Transverse colon (tissue), 4 donors: ENCODE measurements around the gene GRHL1. TPM values are rescaled to one million over a fixed set of nuclear protein-coding genes. Genes with fewer than 3 reads are reported as not detected.
A peak's percentile ranks its signal among the peaks of the same experiment; 100 is the strongest.

Experiments
- DNase-seq: peaks from one replicate; pipeline ENCODE4 v3.0.0-alpha.2; 2019
- H3K27ac ChIP-seq, 4 donors: fragments of 200-600 bp; sonication (generic); 2 replicates each; pipeline ENCODE4 v1.5.1; 2016 to 2018; ENCODE audit warnings: inconsistent platforms in 4 of 4
- H3K27me3 ChIP-seq: fragments of 200-600 bp; sonication (generic); 2 replicates; pipeline ENCODE4 v1.5.1; 2017; ENCODE audit warnings: inconsistent platforms
- H3K36me3 ChIP-seq, 4 donors: fragments of 200-600 bp; sonication (generic); 2 replicates each; pipeline ENCODE4 v1.5.1; 2017 to 2019; ENCODE audit warnings: inconsistent platforms in 4 of 4
- H3K4me1 ChIP-seq, 4 donors: fragments of 200-600 bp; sonication (generic); 2 replicates each; pipeline ENCODE4 v1.5.1; 2017 to 2020; ENCODE audit warnings: inconsistent platforms in 4 of 4
- H3K4me3 ChIP-seq, 4 donors: fragments of 200-600 bp; sonication (generic); 1 replicate in 1 of 4; 2 replicates in 3 of 4; pipeline versions ENCODE4 v1.5.1 to v1.6.1; 2017 to 2019; ENCODE audit warnings: inconsistent platforms in 4 of 4
- H3K9me3 ChIP-seq, 2 donors: fragments of 200-600 bp; sonication (generic); 2 replicates each; pipeline ENCODE4 v1.5.1; 2017 to 2019; ENCODE audit warnings: inconsistent platforms in 2 of 2
- EP300 ChIP-seq: sonication (generic); formaldehyde crosslinking; IDR thresholded peaks from one replicate; pipeline ENCODE4 v1.6.1; 2017; ENCODE audit warnings: antibody characterized with exemption, low read depth
- POLR2A ChIP-seq: fragments of 450-650 bp; IDR thresholded peaks from one replicate; pipeline ENCODE4 v1.6.1; 2016; ENCODE audit warnings: antibody characterized with exemption, mild to moderate bottlenecking, moderate library complexity
- POLR2AphosphoS5 ChIP-seq, 3 donors: sonication (generic); formaldehyde crosslinking; IDR thresholded peaks; one replicate each; pipeline ENCODE4 v1.6.1; 2016; ENCODE audit warnings: antibody characterized with exemption in 3 of 3
- WGBS, 2 donors: methylation state at CpG; one replicate each; pipeline ENCODE4 v1.1.5; 2018; ENCODE audit warnings: low coverage in 1 of 2; 5-methylcytosine and 5-hydroxymethylcytosine counted together
- in situ Hi-C, 4 donors: fragments of 200-750 bp; cut with MboI; loops; one replicate each; pipeline versions ENCODE4 v1.15.0 to v1.15.1; 2017; ENCODE audit warnings: low sequenced_read_pairs in 3 of 4, low pct_ligation_motif_present in 1 of 4, low pct_unique_long_range_greater_than_20kb in 1 of 4
- intact Hi-C: fragments of 100-400 bp; cut with DNase I; formaldehyde crosslinking; loops from one replicate; pipeline ENCODE4 v1.15.1; 2023; ENCODE audit warnings: low total_unique reads
- total RNA-seq, 4 donors: library from RNA; depleted of rRNA; stranded (reverse); fragments of >200 nt; gene quantifications; one replicate each; pipeline ENCODE4 v1.1.0, GENCODE V29; 2016
- TF ChIP-seq, protein P1 (sequence below), 5 experiments: fragments of 200-600 bp in 3 of 5; fragments of 450-650 bp in 2 of 5; sonication (generic) in 3 of 5; IDR thresholded peaks; 1 replicate in 2 of 5; 2 replicates in 3 of 5; pipeline ENCODE4 v1.5.1; 2016 to 2017; ENCODE audit warnings: antibody characterized with exemption in 5 of 5, inconsistent platforms in 3 of 5, mild to moderate bottlenecking in 2 of 5, moderate library complexity in 1 of 5

Gene GRHL1
- total RNA-seq, 4 donors from 2014 or later = 0.55 to 24.7 (median 1.3) TPM; not detected in 1

GRCh38 chr2:9985531-9986328 is 34.2 kb downstream of the GRHL1 start:
- TF ChIP-seq POLR2A = no peak
- TF ChIP-seq EP300 = no peak
- TF ChIP-seq, protein P1, sequence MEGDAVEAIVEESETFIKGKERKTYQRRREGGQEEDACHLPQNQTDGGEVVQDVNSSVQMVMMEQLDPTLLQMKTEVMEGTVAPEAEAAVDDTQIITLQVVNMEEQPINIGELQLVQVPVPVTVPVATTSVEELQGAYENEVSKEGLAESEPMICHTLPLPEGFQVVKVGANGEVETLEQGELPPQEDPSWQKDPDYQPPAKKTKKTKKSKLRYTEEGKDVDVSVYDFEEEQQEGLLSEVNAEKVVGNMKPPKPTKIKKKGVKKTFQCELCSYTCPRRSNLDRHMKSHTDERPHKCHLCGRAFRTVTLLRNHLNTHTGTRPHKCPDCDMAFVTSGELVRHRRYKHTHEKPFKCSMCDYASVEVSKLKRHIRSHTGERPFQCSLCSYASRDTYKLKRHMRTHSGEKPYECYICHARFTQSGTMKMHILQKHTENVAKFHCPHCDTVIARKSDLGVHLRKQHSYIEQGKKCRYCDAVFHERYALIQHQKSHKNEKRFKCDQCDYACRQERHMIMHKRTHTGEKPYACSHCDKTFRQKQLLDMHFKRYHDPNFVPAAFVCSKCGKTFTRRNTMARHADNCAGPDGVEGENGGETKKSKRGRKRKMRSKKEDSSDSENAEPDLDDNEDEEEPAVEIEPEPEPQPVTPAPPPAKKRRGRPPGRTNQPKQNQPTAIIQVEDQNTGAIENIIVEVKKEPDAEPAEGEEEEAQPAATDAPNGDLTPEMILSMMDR (IDR thresholded peaks at IDR 0.05) = no peak
- TF ChIP-seq POLR2AphosphoS5 (IDR thresholded peaks at IDR 0.05) = no peak
- H3K36me3 ChIP-seq = no peaks in the 10 kb centered on the region
- H3K27me3 ChIP-seq = no peaks in the 10 kb centered on the region
- in situ Hi-C loops (no loop called here), intact Hi-C loops (no loop called here)
- H3K27ac ChIP-seq = peak overlapping the region; percentile 47 to 70 (median 56)
- no peak for DNase-seq
- 88 to 95% methylated on average over 5 of the region's 5 CpGs for WGBS, 2 donors
- H3K4me1 ChIP-seq = peaks cover 9 to 20% (median 14%) of the 10 kb centered on the region in 4 donors
- no peak overlapping the region for H3K4me3 ChIP-seq
- H3K9me3 ChIP-seq = no peaks in the 10 kb centered on the region

DNA sequence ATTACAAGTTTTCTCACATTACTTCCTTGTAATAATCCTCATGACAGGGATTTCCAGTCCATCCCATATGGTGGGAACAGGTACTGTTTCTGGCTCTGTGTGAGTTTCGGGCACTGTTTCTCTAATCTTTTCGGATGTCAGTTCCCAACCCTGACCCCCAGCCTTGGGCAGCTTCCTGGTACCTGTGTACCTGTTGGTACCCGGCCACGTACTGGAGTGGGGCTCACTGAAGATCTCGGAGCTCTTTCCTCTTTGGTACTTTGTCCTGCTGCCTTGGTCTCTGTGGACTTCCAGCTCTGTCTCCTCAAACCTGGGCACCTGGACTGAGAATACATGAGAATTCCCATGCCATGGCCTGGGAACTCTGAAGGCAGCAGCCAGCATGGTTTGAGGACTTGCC is 36.8 kb downstream of the GRHL1 start:
- Histone ChIP-seq H3K27ac (no peak overlapping the region), H3K9me3 (no peaks in the 10 kb centered on the region), H3K27me3 (no peaks in the 10 kb centered on the region), H3K36me3 (no peaks in the 10 kb centered on the region), H3K4me1 (peaks cover 9 to 24% (median 12%) of the 10 kb centered on the region in 4 donors), H3K4me3 (no peak overlapping the region)
- TF ChIP-seq POLR2A (no peak), EP300 (no peak), POLR2AphosphoS5 (IDR thresholded peaks at IDR 0.05) (no peak)
- TF ChIP-seq, protein P1 (IDR thresholded peaks at IDR 0.05) = no peak
- in situ Hi-C loops (no loop called here), intact Hi-C loops (no loop called here)
- 96% methylated on average over 5 of the region's 5 CpGs; no CpG with 5 or more reads in 1 of the 2 donors for WGBS, 2 donors
- no peak for DNase-seq

DNA sequence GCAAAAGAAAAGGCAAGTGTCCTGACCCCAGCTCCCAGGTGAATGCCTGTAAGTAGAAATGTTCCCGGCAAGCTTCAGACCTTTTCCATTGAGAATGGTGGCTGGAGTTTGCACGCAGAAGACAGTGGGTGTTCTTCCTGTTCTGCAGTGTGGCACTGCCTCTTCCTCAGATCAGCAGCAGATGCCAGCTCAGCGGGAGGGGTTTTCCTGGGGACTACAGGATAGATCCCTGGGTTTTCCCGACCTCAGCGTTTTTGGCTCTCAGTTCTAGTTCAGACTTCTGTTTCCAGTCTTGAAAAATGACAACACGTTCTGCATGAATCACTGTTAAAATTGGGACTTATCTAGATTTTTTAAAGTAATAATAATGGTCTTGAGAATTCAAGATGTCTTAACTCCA is 39.2 kb downstream of the GRHL1 start:
- intact Hi-C loops (no loop called here), in situ Hi-C loops (no loop called here)
- 59 to 70% methylated on average over 6 of the region's 6 CpGs for WGBS, 2 donors
- H3K27me3 ChIP-seq = no peaks in the 10 kb centered on the region
- no peak for DNase-seq
- H3K4me3 ChIP-seq = no peak overlapping the region
- H3K9me3 ChIP-seq = no peaks in the 10 kb centered on the region
- no peaks in the 10 kb centered on the region for H3K36me3 ChIP-seq
- peak overlapping the region in 1 of 4 donors; percentile 35 for H3K27ac ChIP-seq
- H3K4me1 ChIP-seq = peaks cover 0 to 9% (median 0%) of the 10 kb centered on the region in 4 donors
- no peak for TF ChIP-seq POLR2AphosphoS5 (IDR thresholded peaks at IDR 0.05)
- TF ChIP-seq, protein P1 (IDR thresholded peaks at IDR 0.05) = no peak
- no peak for TF ChIP-seq POLR2A
- TF ChIP-seq EP300 = no peak

DNA sequence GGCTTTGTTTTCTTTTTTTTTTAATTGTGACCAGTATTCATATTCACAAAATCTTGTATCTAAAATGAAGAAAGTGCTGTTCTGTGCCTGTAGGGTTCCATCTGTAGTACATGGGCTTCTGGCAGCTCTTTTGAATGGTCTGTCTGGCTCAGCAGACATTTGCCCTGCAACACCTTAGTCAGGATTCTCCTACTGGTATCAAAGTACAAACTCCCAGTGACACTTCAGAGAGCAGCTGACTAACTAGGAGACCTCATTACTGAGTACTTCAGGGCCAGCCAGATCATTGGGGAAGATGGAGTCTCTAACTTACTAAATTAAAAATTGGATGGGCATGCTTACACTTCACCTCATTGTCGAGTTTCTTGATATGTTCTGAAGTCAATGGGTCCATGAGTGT is 39.7 kb downstream of the GRHL1 start:
- no peaks in the 10 kb centered on the region for H3K27me3 ChIP-seq
- H3K4me3 ChIP-seq = no peak overlapping the region
- no peaks in the 10 kb centered on the region for H3K9me3 ChIP-seq
- TF ChIP-seq POLR2AphosphoS5 (IDR thresholded peaks at IDR 0.05) (no peak), EP300 (no peak), POLR2A (no peak)
- TF ChIP-seq, protein P1 (IDR thresholded peaks at IDR 0.05) = no peak
- no peak for DNase-seq
- no peaks in the 10 kb centered on the region for H3K36me3 ChIP-seq
- peaks cover 0 to 9% (median 0%) of the 10 kb centered on the region in 4 donors for H3K4me1 ChIP-seq
- in situ Hi-C loops = no loop called here
- WGBS, 2 donors = 62 to 100% methylated on average over 1 of the region's 1 CpG
- intact Hi-C loops = no loop called here
- H3K27ac ChIP-seq = peak overlapping the region in 1 of 4 donors; percentile 17
